PFSK-1 (cell line): ENCODE data around the gene FOXJ3.

Source experiments
- FOXP2 ChIP-seq: optimal IDR thresholded peaks from 2 replicates; pipeline ENCODE3; 2011; ENCODE audit warnings: borderline replicate concordance, control low read depth, inconsistent platforms; ENCODE audit not compliant: insufficient read depth; ENCODE audit errors: extremely low read length, extremely low read depth
- POLR2AphosphoS5 ChIP-seq: IDR thresholded peaks from 2 replicates; pipeline ENCODE4 v1.6.1; 2012; ENCODE audit warnings: low read depth, mild to moderate bottlenecking, control low read depth, low read length, moderate library complexity
- SIN3A ChIP-seq: IDR thresholded peaks from 2 replicates; pipeline ENCODE4 v1.6.1; 2012; ENCODE audit warnings: mild to moderate bottlenecking, low read length, moderate library complexity, borderline replicate concordance; ENCODE audit not compliant: insufficient read depth
- TAF1 ChIP-seq: IDR thresholded peaks from 2 replicates; pipeline ENCODE4 v1.6.1; 2012; ENCODE audit warnings: low read length, control low read depth, borderline replicate concordance; ENCODE audit not compliant: insufficient read depth
- TF ChIP-seq, protein P1 (sequence below), 2 experiments: IDR thresholded peaks; 2 replicates each; pipeline versions ENCODE4 v1.6.1 to v1.8.0; 2011 to 2012; ENCODE audit warnings: low read depth in 2 of 2, low read length in 2 of 2, control low read depth in 1 of 2, inconsistent platforms in 1 of 2, mild to moderate bottlenecking in 1 of 2, moderate library complexity in 1 of 2; ENCODE audit not compliant: insufficient read depth in 1 of 2

Gene FOXJ3

DNA sequence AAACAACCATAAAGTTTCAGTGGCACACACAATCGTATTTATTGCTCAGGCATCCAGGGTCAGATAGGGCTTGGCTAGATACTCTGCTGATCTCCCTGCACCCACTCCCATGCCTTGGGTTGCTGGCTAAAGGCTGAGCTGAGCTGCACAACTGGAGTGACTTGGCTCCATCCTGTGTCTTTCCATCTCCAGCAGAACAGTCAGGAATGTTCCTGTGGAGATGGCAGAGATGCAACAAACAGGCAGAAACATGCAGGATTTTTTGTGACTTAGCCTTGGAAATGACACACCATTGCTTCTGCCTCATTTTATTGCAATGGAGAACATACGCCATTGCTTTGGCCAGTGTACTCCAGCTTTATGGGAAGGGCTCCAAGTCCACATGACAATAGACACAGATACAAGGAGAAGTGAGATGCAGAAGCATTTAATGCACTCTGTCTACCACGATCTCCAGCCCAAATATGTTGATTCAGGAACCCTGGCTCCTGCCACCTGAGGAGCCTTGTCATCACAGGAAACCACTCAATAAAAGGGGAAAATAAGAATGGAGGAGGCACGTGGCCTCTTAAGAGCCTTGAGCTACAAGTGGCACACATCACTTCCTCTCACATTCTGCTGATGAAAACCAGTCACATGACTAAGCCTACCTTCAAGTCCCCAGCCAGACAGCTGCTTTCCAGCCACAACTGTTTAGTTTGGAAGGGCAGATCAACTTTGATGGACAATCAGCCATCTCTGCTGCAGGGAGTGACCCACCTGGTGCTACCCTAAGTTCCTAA is 191.9 kb downstream of the FOXJ3 start:
- TF ChIP-seq POLR2AphosphoS5, result no peak
- TF ChIP-seq, protein P1, sequence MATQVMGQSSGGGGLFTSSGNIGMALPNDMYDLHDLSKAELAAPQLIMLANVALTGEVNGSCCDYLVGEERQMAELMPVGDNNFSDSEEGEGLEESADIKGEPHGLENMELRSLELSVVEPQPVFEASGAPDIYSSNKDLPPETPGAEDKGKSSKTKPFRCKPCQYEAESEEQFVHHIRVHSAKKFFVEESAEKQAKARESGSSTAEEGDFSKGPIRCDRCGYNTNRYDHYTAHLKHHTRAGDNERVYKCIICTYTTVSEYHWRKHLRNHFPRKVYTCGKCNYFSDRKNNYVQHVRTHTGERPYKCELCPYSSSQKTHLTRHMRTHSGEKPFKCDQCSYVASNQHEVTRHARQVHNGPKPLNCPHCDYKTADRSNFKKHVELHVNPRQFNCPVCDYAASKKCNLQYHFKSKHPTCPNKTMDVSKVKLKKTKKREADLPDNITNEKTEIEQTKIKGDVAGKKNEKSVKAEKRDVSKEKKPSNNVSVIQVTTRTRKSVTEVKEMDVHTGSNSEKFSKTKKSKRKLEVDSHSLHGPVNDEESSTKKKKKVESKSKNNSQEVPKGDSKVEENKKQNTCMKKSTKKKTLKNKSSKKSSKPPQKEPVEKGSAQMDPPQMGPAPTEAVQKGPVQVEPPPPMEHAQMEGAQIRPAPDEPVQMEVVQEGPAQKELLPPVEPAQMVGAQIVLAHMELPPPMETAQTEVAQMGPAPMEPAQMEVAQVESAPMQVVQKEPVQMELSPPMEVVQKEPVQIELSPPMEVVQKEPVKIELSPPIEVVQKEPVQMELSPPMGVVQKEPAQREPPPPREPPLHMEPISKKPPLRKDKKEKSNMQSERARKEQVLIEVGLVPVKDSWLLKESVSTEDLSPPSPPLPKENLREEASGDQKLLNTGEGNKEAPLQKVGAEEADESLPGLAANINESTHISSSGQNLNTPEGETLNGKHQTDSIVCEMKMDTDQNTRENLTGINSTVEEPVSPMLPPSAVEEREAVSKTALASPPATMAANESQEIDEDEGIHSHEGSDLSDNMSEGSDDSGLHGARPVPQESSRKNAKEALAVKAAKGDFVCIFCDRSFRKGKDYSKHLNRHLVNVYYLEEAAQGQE (IDR thresholded peaks at IDR 0.05; ENCODE audit: insufficient read depth in 1 of 2, low read depth in 2 of 2, low read length in 2 of 2), result no peak
- no peak for TF ChIP-seq SIN3A
- no peak for TF ChIP-seq TAF1
- no peak for TF ChIP-seq FOXP2

DNA sequence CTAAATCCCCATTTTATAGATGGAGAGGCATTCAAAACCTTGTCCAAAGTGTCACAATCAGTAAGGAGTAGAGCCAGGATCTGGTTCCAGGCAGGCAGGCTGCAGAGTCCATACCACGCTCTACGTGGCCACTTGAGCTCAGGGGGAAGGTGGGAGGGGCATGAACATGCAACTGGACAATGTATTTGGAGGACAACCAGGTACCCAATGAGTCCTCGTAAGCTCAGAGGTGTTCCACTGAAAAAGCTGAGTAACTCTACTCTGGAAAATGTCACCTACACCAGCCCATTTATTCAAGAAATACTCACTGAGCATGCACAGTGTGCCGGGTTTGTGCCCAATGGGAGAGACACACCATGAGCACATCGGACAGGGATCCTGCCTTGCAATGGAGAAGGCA is 193.1 kb downstream of the FOXJ3 start:
- TF ChIP-seq SIN3A (no peak), FOXP2 (no peak), POLR2AphosphoS5 (no peak), TAF1 (no peak)
- TF ChIP-seq, protein P1 (IDR thresholded peaks at IDR 0.05; ENCODE audit: insufficient read depth in 1 of 2, low read depth in 2 of 2, low read length in 2 of 2), result no peak

DNA sequence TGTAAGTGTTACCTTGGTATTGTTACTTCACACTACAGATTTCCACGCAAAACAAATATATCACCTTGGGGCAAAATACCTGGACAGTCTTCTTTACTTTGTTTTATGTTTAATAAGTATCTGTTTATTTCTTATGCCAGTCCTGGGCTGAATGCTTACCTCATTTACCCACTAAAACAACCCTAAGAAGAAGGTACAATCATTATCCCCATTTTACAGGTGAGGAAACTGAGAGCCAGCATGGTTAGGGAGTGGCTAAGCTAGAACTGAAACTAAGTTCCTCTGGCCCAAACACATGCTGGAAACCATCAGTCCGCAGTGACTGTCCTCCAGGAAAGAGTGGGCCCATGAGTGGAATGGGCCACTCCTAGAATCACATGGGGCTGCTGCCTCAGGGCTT is 194.8 kb downstream of the FOXJ3 start:
- TF ChIP-seq TAF1 (no peak), SIN3A (no peak), FOXP2 (no peak), POLR2AphosphoS5 (no peak)
- TF ChIP-seq, protein P1 (IDR thresholded peaks at IDR 0.05; ENCODE audit: insufficient read depth in 1 of 2, low read depth in 2 of 2, low read length in 2 of 2), result no peak

DNA sequence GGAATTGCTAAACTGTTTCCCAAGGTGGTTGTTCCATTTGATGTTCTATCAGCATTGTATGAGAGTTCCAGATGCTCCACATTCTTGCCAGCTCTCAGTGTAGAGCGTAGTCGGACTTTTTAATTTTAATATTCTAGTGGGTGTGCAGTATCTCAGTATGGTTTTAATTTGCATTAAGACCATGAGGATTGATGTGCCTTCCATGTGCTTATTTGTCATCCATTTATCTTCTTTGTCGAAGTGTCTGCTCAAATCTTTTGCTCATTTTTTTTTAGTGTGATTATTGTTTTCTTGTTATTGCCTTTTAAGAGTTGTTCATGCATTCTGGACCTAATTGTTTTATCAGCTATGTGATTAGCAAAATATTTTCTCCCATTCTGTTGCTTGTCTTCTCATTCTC is 195.6 kb downstream of the FOXJ3 start:
- no peak for TF ChIP-seq SIN3A
- TF ChIP-seq FOXP2, result no peak
- TF ChIP-seq, protein P1 (IDR thresholded peaks at IDR 0.05; ENCODE audit: insufficient read depth in 1 of 2, low read depth in 2 of 2, low read length in 2 of 2), result no peak
- no peak for TF ChIP-seq TAF1
- no peak for TF ChIP-seq POLR2AphosphoS5

DNA sequence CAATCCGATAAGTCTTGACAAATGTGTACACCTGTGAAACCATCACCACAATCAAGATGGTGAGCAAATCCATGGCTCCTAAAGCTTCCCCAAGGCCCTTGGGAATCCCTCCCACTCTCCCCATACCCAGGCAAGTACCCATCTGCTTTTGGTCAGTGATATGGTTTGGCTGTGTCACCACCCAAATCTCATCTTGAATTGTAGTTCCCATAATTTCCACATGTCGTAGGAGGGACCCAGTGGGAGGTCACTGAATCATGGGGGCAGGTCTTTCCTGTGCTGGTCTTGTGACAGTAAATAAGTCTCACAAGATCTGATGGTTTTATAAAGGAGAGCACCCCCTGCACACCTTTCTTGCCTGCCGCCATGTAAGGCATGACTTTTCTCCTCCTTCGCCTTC is 196.4 kb downstream of the FOXJ3 start:
- TF ChIP-seq FOXP2, result no peak
- no peak for TF ChIP-seq POLR2AphosphoS5
- no peak for TF ChIP-seq TAF1
- TF ChIP-seq, protein P1 (IDR thresholded peaks at IDR 0.05; ENCODE audit: insufficient read depth in 1 of 2, low read depth in 2 of 2, low read length in 2 of 2), result no peak
- no peak for TF ChIP-seq SIN3A
